Kidney glomerular epithelial cell (primary cell): ENCODE measurements around the gene SPTY2D1.
A peak's percentile ranks its signal among the peaks of the same experiment; 100 is the strongest.
"Not testable (repeated sequence)": the region's sequence is repeated elsewhere in the genome, so short reads cannot be mapped to it uniquely, and the experiment has no call there.

ENCODE experiments used
- DNase-seq: peaks from one replicate; lab custom pipeline; 2025; lab: John Stamatoyannopoulos, UW

The SPTY2D1 gene

DNA sequence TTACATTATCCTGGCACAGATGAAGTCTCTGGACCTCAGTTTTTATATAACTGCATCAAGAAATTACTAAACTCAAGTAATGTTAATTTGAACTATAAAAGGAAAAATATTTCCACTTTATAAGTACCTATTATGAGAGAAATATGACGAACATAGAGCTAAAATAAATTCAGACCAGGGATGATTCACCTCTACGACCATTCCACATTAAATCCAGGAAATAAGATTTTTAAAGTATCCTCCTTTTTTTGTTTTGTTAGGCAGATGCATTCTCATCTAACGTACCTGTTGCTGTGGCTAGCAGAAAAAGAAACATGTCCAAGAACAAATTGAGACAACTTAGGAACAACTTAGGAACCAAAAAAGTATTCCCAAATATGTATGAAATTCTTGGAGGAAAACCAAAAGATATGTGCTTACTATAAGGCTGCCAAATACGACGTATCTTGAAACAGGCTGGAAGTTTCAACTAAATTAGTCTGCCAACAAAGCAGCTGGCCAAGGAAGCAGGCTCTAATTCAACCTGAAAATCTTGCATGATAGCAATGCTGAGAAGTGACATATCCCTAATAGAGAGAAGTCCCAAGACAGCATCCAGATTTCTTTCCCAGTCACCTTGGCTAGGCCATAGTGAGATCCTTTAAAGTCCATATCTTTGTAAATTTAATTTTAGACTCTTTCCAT lies 15.7 kb downstream of the SPTY2D1 start:
- no peak for DNase-seq

DNA sequence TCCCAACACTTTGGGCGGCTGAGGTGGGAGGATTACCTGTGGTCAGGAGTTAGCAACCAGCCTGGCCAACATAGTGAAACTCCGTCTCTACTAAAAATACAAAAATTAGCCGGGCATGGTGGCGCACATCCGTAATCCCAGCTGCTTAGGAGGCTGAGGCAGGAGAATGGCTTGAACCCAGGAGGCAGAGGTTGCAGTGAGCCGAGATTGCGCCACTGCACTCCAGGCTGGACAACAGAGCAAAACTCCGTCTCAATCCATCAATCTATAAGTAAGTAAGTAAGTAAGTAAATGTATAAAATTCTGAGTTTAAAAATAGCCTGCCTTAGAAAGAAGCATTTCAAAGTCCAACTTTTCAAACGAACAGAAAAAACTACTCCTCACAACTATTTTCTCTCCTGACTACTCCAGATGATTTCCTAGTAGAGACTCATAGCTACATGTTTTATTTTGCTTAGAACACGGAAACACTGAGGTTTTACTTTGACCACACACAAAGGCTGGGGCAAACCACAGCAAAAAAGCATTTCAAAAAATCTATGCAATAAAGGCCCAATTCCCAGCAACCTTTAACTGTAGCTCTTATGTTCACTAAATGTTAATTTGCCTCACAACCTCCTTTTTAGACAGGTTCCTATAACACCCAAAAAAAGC lies 16.3 kb downstream of the SPTY2D1 start:
- DNase-seq, result no peak

DNA sequence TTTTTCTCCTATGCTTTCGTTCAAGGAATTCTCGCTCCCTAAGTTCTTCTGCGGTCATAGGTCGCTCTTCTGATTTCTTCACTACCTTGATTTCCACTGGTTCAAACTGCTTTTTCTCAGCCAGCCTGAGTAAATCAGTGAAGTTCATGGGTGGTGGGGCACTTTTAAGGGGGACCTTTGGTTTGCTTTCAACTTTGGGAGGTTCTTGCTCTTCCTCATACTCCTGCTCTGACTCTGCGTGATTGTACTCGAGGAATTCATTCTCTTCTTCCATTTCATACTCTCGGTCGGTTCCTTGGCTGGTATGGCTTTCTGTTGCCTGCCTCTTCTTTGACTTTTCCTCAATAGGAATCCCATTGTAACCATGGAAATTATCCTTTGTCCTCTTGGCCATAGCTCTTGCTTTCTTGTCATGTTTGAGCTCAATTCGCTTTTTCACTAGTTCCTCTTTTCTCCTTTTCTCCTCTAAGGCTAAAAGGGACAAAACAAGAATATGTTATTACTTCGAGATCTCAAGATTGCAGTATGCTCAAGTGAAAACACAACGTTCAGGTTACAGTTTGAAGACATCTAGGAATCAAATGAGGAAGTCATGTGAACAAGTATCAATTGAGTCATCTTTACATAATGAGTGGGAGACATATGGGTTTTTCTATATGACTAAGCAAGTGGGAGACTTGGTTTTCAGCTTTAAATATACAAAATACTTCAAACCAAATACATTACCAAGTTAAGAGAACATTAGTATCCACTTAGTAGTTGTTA lies 18.3 kb downstream of the SPTY2D1 start:
- DNase-seq, result no peak

DNA sequence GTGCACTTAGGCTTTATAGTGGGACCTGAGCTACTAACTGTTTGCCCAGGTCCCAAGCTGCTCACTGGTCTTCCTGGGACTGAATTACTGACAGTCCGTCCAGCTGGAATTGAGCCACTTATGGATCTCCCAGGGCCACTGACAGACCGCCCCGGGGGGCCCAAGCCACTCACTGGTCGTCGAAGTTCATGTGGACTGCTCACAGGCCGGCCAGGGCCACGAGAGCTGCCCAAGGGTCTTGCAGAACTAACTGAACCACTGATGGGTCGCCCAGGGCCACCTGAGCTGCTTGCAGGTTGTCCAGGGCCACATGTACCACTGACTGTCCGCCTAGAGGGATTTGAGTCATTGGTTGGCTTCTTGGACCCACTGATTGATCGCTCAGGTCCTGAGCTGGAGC lies 19.5 kb downstream of the SPTY2D1 start:
- DNase-seq, result no peak

DNA sequence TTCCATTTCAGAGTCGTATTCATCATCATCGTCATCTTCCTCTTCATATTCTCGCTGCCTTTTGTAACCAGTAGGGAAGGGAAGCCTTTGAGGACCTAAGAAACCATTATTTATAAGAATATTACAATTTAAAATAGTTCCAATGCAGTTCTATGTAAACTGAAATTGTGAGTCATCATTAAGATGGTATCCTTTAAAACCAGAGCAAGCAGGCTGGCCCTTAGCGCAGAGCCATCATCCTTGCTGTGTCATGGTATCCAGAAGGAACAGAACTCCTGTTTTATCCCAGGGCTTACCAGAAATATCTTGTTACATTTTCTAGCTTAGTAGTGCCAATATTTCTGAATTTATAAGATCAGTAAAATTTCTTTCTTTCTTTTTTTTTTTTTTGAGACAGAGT lies 21.7 kb downstream of the SPTY2D1 start:
- no peak for DNase-seq

DNA sequence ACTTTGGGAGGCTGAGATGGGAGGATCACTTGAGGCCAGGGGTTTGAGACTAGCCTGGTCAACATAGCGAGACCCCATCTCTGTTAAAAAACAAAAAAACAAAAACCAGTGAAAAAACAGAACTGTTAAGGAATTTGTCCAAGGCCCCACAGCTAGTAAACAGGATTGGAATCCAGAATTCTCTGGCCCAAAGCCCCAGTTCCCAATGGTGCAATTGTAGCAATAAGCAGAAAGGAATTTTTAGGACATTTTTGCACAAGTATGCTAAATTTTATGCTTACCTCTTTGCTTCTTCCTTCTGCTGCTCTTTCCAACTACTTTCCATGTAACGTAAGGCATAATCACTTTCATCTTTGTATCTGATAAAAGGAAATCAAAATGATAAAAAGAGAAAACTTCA lies 22.9 kb downstream of the SPTY2D1 start:
- no peak for DNase-seq

DNA sequence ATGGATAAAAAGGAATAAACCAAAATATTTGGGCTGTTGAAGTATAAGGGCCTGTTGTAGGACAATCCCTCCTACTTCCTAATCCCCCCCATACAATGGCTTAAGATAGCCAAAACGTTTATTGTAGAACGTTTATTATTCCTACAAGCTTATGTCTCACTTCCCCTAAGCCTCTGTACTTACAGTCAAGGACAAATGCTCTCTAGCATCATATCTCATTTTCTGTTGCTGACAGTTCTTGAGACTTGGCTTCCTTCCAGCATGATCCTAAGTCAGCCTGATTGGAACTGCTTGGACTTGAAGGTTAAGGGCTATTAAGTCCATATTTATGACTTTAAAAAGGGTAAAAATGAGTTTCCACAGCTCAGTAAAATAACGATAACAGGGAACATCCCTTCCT lies 25.8 kb downstream of the SPTY2D1 start:
- no peak for DNase-seq

DNA sequence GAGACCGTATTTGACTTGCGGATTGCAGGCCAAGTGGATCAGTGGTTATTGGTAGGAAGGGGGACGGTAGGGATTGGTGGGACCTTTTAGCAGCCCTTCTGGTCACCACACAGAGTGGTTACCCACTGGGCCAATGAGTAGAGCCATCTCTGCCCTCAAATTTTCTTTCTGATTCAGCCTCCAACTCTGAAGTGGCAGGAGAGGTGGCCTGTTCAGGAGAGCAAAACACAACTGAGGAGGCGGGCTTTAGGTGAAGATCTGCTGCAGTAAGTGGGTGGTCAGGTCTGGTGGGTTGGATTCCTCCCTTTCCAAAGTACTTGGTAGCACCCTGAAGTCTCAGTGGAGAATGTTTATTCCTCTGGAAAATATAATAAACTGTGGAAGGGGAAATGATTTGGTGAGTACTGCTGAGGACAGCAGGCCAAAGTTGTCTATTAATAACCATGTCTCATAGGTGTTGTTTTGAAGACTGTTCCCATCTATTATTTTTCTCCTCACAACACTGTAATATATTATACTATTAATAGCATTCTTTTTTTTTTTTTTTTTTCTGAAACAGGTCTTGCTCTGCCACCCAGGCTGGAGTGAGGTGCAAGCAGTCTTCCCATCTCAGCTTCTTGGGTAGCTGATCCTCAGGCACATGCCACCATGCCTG lies 33.1 kb downstream of the SPTY2D1 start:
- no peak for DNase-seq

DNA sequence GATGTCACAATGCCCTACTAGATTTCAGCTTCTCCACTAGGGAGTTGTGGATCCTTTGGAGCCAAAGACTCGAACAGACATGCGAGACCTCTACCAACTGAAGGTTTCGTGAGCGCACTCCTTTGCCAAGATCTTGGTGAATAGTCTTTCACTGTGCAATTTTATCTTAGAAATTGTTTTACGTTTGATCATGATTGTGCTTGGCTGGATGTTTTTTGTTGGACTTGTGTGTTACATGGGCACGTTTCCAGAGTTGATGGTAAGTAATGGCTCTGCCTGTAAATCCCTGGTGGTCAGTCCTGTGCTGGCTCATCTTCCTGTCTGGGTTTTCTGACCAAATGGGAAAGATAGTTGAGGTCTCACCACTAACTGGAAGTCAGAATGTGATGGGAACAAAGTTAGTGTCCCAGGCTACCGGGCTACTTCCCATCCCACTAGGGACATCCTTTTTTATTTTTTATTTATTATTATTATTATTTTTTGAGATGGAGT lies 34.4 kb downstream of the SPTY2D1 start, which contains the start of gene MISFA:
Gene MISFA (plus strand): TSS at position 51 of the 492 bp plus-strand sequence. CDS start 140 bp downstream, at position 191.
- DNase-seq, result no peak

DNA sequence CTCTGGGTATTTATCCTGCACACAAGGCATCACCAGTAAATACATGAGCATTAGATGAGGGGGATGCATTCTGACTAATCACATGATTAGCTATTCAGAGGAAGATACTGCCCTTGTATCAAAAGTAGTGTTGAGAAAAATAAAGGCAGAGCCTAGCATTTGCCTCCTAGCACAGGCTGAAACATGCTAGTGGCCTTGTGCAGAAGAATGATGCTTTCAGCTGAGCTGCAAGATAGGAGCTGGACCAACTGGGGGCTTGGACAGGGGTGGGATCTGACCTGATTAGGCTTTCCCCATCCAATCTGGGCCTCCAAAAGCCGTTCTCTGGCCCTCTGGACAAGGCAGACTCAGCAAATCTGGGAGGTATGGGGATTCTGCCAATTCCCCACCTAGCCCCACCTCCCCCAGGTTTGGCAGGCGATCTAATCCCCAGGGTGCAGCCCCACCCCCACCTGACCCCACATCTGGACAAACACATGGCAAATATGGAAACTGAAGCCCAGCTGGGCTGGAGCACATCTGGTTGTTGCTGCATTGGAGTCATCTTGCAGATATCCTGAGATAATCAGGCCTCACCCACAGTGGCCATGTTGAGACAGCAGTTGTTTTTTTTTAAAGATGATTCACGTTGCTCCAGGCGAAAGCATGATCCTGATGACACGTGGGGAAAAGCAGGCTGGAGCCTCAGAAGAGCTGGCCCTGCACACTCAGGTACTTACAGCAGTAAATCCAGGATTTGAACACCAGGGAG lies 39.0 kb downstream of the SPTY2D1 start:
- DNase-seq, result no peak

DNA sequence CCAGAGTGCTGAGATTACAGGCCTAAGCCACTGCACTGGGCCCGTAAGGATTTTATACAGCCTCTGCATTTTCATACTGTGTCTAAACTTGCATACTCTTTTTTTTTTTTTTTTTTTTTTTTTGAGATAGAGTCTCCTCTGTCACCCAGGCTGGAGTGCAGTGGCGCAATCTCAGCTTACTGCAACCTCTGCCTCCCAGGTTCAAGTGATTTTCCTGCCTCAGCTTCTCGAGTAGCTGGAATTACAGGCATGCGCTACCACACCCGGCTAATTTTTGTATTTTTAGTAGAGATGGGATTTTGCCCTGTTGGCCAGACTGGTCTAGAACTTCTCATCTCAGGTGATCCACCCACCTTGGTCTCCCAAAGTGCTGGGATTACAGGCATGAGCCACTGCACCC lies 40.1 kb downstream of the SPTY2D1 start:
- not testable (repeated sequence) for DNase-seq

DNA sequence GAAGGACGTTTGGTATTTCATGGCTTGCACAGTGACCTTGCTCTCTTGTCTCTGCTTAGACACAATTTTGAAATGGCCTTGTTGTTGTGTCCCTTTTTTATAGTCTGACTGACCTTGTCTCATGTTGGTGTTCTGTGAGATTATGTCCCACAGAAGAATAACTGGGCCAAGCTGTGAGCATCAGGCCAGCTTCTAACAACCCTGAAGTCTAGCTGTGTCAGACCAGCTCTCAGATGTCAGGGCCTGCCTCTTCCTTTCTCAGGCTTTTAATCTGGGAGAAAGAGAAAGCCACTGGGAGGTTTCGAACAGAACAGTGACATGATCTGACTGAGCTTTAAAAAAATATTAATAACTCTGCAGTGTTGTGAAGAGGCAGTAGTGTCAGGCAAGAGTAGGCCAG lies 43.6 kb downstream of the SPTY2D1 start:
- no peak for DNase-seq

DNA sequence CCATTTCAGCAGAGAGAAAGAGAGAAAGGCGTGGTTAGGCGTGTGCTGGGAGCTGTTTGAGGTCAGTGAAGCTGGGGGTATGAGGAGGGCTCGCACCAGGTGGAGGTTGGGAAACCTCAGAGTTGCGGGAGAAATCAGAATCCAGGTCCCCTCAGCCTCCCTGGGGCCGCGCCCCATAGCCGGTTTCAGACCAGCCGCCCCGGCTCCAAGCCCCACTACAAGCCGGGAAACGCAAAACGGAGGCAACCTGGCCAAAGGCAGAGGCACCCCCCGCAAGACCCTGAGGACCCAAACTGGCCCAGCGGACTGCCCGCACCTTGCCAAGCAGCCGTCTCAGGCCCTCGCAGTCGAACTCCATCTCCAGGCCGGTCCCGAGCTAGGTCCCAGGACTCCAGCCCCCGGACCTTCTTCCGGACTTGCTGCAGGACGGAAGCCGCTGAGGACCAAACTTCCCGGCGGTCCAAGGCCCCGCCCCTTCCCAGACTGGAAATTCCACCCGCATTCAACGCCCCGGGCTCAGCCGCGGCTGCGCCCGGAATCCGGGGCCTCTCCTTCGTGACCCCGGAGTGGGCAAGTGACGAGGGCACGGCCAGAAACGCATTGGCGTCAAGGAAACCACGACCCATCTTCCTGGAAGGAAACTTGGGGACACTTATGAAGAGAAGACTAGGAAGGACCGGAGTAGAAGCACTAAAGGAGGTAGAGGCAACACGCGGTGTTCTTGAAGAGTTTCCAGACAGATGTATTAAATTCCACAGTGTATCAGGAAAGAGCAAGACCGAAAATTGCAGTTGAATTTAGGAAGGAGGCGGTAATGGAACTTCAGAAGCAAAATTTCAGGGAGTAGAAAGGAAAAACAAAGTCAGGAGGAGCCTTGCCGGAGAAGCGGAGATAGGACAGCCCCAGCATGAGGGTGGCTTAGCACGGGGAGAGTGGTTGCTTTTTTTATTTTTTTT lies 45.6 kb downstream of the SPTY2D1 start, which contains the start of gene UEVLD:
Gene UEVLD (minus strand): TSS at position 438 of the 956 bp plus-strand sequence. CDS start 80 bp downstream, at position 358.
- DNase-seq, result peak; percentile 57

DNA sequence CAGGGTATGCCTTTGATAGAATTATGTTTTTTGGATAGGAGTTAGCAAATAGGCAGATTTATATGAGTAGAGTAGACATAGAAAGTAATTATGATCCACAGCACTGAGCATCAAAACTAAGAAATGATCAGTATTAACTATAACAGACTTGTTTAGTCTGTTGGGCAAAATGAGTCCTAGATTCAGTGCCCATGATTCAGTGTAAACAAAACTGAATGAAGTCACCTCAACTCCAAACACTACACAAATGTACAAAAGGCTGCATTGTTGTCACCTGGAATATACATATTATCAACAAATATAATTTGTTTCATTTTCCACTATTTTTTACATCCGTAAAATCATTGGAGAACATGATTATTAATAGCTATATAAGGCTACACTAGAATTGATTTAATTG lies 52.3 kb downstream of the SPTY2D1 start:
- DNase-seq, result no peak

DNA sequence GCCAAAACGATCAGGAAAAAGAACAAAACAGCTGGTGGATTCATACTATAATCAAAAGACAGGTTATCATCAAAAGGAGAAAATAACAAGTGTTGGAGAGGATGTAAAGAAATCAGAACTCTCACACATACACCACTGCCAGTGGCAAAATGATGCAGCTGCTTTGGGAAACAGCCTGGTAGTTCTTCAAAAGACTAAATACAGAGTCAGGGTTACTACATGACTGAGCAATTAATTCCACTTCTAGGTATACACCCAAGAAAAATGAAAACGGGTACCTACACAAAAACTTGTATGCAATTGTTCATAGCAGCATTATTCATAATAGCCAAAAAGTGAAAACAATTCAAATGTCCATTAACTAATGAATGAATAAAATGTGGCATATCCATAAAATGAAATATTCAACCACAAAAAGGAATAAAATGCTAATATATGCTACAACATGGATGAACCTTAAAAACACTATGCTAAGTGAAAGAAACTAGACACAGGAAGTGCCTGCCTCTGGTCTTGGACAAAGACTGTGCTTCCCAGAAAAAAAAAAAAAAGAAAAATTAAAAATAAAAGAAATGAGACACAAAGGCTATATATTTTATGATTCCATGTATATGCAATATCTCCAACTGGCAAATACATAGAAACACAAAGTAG lies 53.9 kb downstream of the SPTY2D1 start:
- no peak for DNase-seq

DNA sequence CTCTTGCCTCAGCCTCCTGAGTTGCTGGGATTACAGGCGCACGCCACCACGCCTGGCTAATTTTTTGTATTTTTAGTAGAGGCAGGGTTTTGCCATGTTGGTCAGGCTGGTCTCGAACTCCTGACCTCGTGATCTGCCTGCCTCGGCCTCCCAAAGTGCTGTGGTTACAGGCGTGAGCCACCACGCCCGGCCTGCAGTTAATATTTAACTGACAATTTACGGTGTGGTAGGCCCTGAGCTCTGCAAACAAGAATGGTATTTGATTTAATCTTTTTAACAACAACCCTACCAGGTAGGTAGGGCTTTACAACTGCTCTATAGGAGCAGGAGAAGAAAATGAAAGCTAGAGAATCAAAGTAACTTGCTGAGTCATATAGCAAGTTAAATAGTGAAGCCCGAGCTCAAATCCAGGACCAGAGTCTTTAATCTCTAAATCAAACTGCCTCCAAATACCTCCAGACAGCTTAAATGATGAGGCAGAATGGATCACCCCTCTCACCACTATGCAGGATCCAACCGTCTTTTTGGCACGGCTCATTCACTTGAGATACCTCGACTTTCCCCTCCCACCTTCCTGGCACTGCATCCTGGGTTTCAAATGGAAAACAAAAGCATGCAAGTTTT lies 55.1 kb downstream of the SPTY2D1 start:
- no peak for DNase-seq

DNA sequence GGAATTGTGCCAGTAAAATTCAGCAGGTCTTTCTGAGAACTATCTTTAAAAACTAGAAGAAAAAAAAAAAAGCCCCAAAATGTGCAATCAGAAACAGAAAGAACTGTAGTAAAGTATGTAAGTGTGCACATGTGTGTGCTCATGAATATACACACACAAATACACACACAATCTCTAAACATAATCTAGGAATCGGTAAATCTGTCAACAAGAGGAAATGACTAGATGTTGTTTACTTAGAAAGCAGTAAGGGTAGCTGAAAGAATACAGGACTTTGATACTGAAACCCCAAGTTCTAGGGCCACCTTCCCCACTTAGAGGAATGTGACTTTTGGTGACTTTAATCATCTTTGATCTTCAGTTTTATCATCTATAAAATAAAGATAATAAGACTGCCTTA lies 58.8 kb downstream of the SPTY2D1 start:
- no peak for DNase-seq

DNA sequence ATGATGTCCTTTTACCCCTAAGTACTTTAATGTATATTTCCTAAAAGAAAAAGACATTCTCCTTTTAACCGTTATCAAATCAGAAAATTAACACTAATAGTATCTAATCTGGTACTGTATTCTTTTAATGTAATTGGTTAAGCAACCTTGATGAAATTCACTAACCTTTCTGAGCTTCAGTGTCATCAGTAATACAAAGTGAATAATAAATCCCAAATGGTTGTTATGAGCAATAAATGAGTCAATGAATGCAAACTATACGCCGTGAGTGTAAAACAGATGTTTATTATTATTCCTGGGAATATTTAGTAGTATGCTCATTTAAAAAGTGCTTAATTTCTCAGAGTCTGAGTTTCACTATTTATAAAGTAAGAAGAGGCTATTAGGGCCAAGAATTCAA lies 67.1 kb downstream of the SPTY2D1 start:
- no peak for DNase-seq

DNA sequence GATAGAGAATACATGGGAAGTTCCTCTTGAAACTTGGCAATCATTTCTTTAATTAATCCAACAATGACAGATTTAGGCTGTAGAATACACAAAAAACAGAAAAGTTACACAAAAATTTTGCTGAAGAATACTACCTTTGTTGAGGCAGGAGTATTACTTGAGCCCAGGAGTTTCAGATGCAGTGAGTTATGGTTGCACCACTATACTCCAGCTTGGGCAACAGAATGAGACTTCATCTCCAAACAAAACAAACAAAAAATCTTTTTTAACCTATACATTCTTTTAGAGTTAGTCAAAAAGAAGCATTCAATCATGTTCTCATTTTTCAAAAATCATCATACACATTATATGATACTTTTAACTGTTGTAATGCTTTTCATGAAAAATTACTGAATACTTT lies 67.7 kb downstream of the SPTY2D1 start:
- no peak for DNase-seq
